Caco-2 (cell line): Measurements from ENCODE around the gene TCAIM. TPM values are rescaled to one million over a fixed set of nuclear protein-coding genes. Genes with fewer than 3 reads are reported as not detected.
A peak's percentile ranks its signal among the peaks of the same experiment; 100 is the strongest.

ENCODE experiments used
- BruUV-seq: library from RNA; stranded (reverse); fragments of 400-500 nt; replicated peaks from 2 replicates; lab custom pipeline; 2021; lab: Mats Ljungman, UMichigan
- CTCF ChIA-PET: fragments of 300-600 bp; sonication (Branson Sonifier 250); formaldehyde crosslinking; loops from one replicate; lab custom pipeline; 2022; ENCODE audit warnings: antibody characterized with exemption; lab: Charles Lee
- POLR2A ChIA-PET: fragments of 300-600 bp; sonication (Branson Sonifier 250); formaldehyde crosslinking; loops from one replicate; lab custom pipeline; 2022; ENCODE audit warnings: antibody characterized with exemption; lab: Charles Lee
- DNase-seq, 2 experiments: peaks; one replicate each; pipeline versions ENCODE4 v3.0.0 to v3.0.0-alpha.2; 2020 to 2022
- H3K27me3 ChIP-seq: replicated peaks from 2 replicates; pipeline ENCODE4 v1.6.0; 2011; ENCODE audit warnings: low read length; ENCODE audit not compliant: control insufficient read depth, insufficient read depth
- H3K36me3 ChIP-seq: 2 replicates; pipeline ENCODE4 v1.5.1; 2011; ENCODE audit warnings: low read length; ENCODE audit not compliant: control insufficient read depth, insufficient read depth
- H3K4me1 ChIP-seq: fragments of 250-450 bp; sonication (Bioruptor Pico); 2 replicates; pipeline ENCODE4 v1.5.1; 2020; ENCODE audit warnings: mild to moderate bottlenecking
- H3K4me3 ChIP-seq: 2 replicates; pipeline ENCODE4 v1.5.1; 2011; ENCODE audit warnings: low read depth, mild to moderate bottlenecking, control low read depth, low read length
- H3K9me3 ChIP-seq: fragments of 250-450 bp; sonication (Bioruptor Pico); 2 replicates; pipeline ENCODE4 v1.5.1; 2020; ENCODE audit warnings: mild to moderate bottlenecking, moderate library complexity
- H3K27ac Mint-ChIP-seq: one replicate; pipeline ENCODE4 v1.8.0; 2022; ENCODE audit warnings: mixed read lengths; ENCODE audit not compliant: unreplicated experiment
- H3K27me3 Mint-ChIP-seq: one replicate; pipeline ENCODE4 v1.8.0; 2022; ENCODE audit warnings: mixed read lengths; ENCODE audit not compliant: insufficient read depth, unreplicated experiment
- H3K36me3 Mint-ChIP-seq: one replicate; pipeline ENCODE4 v1.8.0; 2022; ENCODE audit warnings: mild to moderate bottlenecking, mixed read lengths; ENCODE audit not compliant: insufficient read depth, unreplicated experiment
- H3K4me1 Mint-ChIP-seq: one replicate; pipeline ENCODE4 v1.8.0; 2022; ENCODE audit warnings: low read depth, mixed read lengths; ENCODE audit not compliant: unreplicated experiment
- H3K4me3 Mint-ChIP-seq: one replicate; pipeline ENCODE4 v1.8.0; 2022; ENCODE audit warnings: mild to moderate bottlenecking, moderate library complexity, mixed read lengths; ENCODE audit not compliant: unreplicated experiment
- H3K9me3 Mint-ChIP-seq: one replicate; pipeline ENCODE4 v1.8.0; 2022; ENCODE audit warnings: mixed read lengths; ENCODE audit not compliant: unreplicated experiment
- intact Hi-C: fragments of 100-400 bp; cut with micrococcal nuclease; formaldehyde crosslinking; loops from one replicate; pipeline ENCODE4 v1.10.0; 2022; ENCODE audit not compliant: unreplicated experiment
- total RNA-seq: library from RNA; stranded (reverse); gene quantifications from 2 replicates; pipeline ENCODE4 v1.2.3, GENCODE V29; 2022
- TF ChIP-seq, protein P1 (sequence below), 2 experiments: fragments of 200-600 bp in 1 of 2; IDR thresholded peaks; 1 replicate in 1 of 2; 2 replicates in 1 of 2; pipeline versions ENCODE4 v1.5.1 to v1.8.0; 2011 to 2022; ENCODE audit warnings: antibody characterized with exemption in 1 of 2, control low read depth in 1 of 2, inconsistent platforms in 1 of 2, low read depth in 1 of 2, low read length in 1 of 2, mild to moderate bottlenecking in 1 of 2, moderate library complexity in 1 of 2; ENCODE audit not compliant: insufficient read depth in 1 of 2, severe bottlenecking in 1 of 2, unreplicated experiment in 1 of 2

Gene TCAIM
- total RNA-seq, 1 experiment from 2014 or later = 15.0 TPM

DNA sequence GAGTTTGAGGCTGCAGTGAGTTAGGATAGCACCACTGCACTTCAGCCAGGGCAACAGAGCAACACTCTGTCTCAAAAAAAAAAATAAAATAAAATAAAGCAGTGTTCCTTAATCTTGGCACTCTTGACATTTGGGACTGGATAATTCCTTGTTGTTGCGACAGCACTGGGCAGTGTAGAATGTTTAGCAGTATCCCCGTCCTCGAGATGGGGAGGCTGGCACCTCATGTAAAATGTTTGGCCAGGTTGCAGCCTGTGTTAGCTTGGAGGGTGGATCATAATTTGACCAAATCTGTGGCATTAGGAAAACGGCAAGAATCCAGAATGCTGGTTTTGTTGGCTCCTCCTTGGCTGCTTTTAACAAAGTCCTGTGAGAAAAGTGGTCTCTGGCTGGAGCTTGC lies 91.9 kb downstream of the TCAIM start:
- no peak for DNase-seq
- CTCF ChIA-PET = no interaction called here
- Histone ChIP-seq H3K36me3 (no peaks in the 10 kb centered on the region), H3K9me3 (no peaks in the 10 kb centered on the region), H3K4me1 (no peaks in the 10 kb centered on the region), H3K27me3 (no peaks in the 10 kb centered on the region), H3K4me3 (no peak overlapping the region)
- no peaks in the 10 kb centered on the region for H3K9me3 Mint-ChIP-seq
- H3K27ac Mint-ChIP-seq = no peak overlapping the region
- H3K27me3 Mint-ChIP-seq = no peaks in the 10 kb centered on the region
- no peak overlapping the region for H3K4me3 Mint-ChIP-seq
- no peaks in the 10 kb centered on the region for H3K36me3 Mint-ChIP-seq
- TF ChIP-seq, protein P1, sequence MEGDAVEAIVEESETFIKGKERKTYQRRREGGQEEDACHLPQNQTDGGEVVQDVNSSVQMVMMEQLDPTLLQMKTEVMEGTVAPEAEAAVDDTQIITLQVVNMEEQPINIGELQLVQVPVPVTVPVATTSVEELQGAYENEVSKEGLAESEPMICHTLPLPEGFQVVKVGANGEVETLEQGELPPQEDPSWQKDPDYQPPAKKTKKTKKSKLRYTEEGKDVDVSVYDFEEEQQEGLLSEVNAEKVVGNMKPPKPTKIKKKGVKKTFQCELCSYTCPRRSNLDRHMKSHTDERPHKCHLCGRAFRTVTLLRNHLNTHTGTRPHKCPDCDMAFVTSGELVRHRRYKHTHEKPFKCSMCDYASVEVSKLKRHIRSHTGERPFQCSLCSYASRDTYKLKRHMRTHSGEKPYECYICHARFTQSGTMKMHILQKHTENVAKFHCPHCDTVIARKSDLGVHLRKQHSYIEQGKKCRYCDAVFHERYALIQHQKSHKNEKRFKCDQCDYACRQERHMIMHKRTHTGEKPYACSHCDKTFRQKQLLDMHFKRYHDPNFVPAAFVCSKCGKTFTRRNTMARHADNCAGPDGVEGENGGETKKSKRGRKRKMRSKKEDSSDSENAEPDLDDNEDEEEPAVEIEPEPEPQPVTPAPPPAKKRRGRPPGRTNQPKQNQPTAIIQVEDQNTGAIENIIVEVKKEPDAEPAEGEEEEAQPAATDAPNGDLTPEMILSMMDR (IDR thresholded peaks at IDR 0.05; ENCODE audit: insufficient read depth in 1 of 2, low read depth in 1 of 2, low read length in 1 of 2, severe bottlenecking in 1 of 2, unreplicated experiment in 1 of 2) = no peak
- no peaks in the 10 kb centered on the region for H3K4me1 Mint-ChIP-seq
- POLR2A ChIA-PET = no interaction called here
- no TSS peak for BruUV-seq
- intact Hi-C loops = loop anchor here (5.0 kb wide), 1 partner anchor 423 kb away; no protein-coding TSS in a partner anchor

DNA sequence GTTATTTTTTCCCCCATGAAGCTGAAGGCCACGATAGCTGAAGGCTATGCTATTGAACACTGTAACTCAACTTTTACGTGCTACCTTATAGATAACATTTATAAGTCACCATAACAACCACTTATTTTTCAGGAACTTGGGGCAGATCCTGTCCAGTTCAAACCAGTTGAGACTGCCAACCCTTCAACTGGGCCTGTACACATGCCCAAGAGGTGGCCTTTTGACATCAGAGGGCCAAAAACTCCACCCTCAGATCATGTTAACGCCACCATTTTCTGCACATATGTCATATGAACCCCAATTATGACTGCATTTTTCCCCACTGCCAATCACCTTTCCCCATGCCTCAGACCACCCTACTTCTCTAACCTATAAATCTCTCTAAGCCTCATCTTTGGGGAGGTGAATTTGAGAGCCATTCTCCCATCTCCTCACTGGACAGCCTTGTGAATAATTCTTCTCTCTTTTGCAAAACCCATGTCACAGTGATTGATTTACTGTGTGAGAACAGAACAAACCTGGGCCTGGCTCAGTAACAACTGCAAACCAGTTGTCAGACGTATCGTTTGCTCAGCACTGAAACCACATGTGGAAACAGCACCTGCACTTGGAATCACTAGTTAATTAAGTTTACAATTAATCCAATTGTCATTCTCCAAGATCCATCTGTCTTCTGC lies 96.4 kb downstream of the TCAIM start:
- BruUV-seq = no TSS peak
- H3K27ac Mint-ChIP-seq = peak overlapping the region; percentile 20
- TF ChIP-seq, protein P1 (IDR thresholded peaks at IDR 0.05; ENCODE audit: insufficient read depth in 1 of 2, low read depth in 1 of 2, low read length in 1 of 2, severe bottlenecking in 1 of 2, unreplicated experiment in 1 of 2) = no peak
- Histone ChIP-seq H3K9me3 (no peaks in the 10 kb centered on the region), H3K27me3 (no peaks in the 10 kb centered on the region), H3K36me3 (no peaks in the 10 kb centered on the region), H3K4me1 (peaks cover under 1% of the 10 kb centered on the region; the same call in 1 of the 2 replicates), H3K4me3 (no peak overlapping the region)
- ChIA-PET CTCF (no interaction called here), POLR2A (no interaction called here)
- intact Hi-C loops = loop anchor here (5.0 kb wide), 1 partner anchor 428 kb away; no protein-coding TSS in a partner anchor
- DNase-seq = no peak
- H3K4me1 Mint-ChIP-seq = no peaks in the 10 kb centered on the region
- H3K36me3 Mint-ChIP-seq = peaks cover 7% of the 10 kb centered on the region
- H3K4me3 Mint-ChIP-seq = no peak overlapping the region
- H3K27me3 Mint-ChIP-seq = no peaks in the 10 kb centered on the region
- H3K9me3 Mint-ChIP-seq = no peaks in the 10 kb centered on the region

DNA sequence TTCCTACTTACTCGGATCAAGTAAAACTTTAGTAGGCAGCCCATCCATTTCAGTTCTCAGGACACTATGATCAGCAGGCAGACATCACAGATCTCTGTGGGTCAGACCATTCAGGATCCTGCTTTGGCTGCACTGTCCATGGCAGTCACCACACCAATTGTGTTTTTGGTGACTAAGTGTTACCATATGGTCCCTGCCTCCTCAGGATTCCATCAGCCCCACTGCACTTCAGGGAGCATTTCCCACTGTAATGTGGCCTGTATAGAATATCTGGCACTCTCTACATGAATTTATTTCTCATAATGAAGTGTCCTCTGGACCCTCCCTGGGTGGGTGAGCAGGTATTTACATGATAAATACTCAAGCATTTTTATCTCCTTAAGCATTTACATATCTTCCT lies 97.6 kb downstream of the TCAIM start:
- intact Hi-C loops = no loop called here
- CTCF ChIA-PET = no interaction called here
- TF ChIP-seq, protein P1 (IDR thresholded peaks at IDR 0.05; ENCODE audit: insufficient read depth in 1 of 2, low read depth in 1 of 2, low read length in 1 of 2, severe bottlenecking in 1 of 2, unreplicated experiment in 1 of 2) = no peak

More for the DNA sequence above, 97.6 kb downstream of the TCAIM start:
- no TSS peak for BruUV-seq
- H3K27me3 ChIP-seq = no peaks in the 10 kb centered on the region
- peaks cover 5% of the 10 kb centered on the region for H3K4me1 ChIP-seq
- POLR2A ChIA-PET = no interaction called here
- H3K36me3 ChIP-seq = no peaks in the 10 kb centered on the region
- no peaks in the 10 kb centered on the region for H3K4me1 Mint-ChIP-seq
- H3K9me3 ChIP-seq = no peaks in the 10 kb centered on the region
- no peak overlapping the region for H3K27ac Mint-ChIP-seq
- no peak overlapping the region for H3K4me3 ChIP-seq
- H3K27me3 Mint-ChIP-seq = no peaks in the 10 kb centered on the region
- peaks cover 7% of the 10 kb centered on the region for H3K36me3 Mint-ChIP-seq
- H3K9me3 Mint-ChIP-seq = no peaks in the 10 kb centered on the region
- no peak for DNase-seq
- no peak overlapping the region for H3K4me3 Mint-ChIP-seq
